Neural crest cell (in vitro differentiated cells): ENCODE measurements around the gene SPOCK1. TPM values are rescaled to one million over a fixed set of nuclear protein-coding genes. Genes with fewer than 3 reads are reported as not detected.

ENCODE experiments used
- DNase-seq: peaks from one replicate; pipeline ENCODE4 v3.0.0; 2021; ENCODE audit warnings: low read depth, mixed read lengths, low spot score
- H3K27ac Mint-ChIP-seq: one replicate; pipeline ENCODE4 v1.8.0; 2021; ENCODE audit warnings: mild to moderate bottlenecking, mixed read lengths; ENCODE audit not compliant: unreplicated experiment
- H3K27me3 Mint-ChIP-seq: 2 replicates; pipeline ENCODE4 v1.8.0; 2021; ENCODE audit warnings: low read depth, mild to moderate bottlenecking, mixed read lengths
- H3K36me3 Mint-ChIP-seq: 2 replicates; pipeline ENCODE4 v1.8.0; 2021; ENCODE audit warnings: low read depth, mild to moderate bottlenecking, mixed read lengths
- H3K4me1 Mint-ChIP-seq: 2 replicates; pipeline ENCODE4 v1.8.0; 2021; ENCODE audit warnings: mixed read lengths
- H3K4me3 Mint-ChIP-seq: one replicate; pipeline ENCODE4 v1.8.0; 2021; ENCODE audit warnings: mild to moderate bottlenecking, mixed read lengths
- H3K9me3 Mint-ChIP-seq: 2 replicates; pipeline ENCODE4 v1.8.0; 2021; ENCODE audit warnings: mixed read lengths
- CTCF ChIP-seq: fragments of 200-600 bp; sonication (generic); conservative IDR thresholded peaks from 2 replicates; pipeline ENCODE4 v1.5.0; 2021; ENCODE audit warnings: antibody characterized with exemption, mild to moderate bottlenecking
- total RNA-seq: library from RNA; stranded (reverse); gene quantifications from 2 replicates; pipeline ENCODE4 v1.2.1, GENCODE V29; 2021

SPOCK1 gene
- total RNA-seq, 1 donor from 2014 or later, result 89.7 TPM

DNA sequence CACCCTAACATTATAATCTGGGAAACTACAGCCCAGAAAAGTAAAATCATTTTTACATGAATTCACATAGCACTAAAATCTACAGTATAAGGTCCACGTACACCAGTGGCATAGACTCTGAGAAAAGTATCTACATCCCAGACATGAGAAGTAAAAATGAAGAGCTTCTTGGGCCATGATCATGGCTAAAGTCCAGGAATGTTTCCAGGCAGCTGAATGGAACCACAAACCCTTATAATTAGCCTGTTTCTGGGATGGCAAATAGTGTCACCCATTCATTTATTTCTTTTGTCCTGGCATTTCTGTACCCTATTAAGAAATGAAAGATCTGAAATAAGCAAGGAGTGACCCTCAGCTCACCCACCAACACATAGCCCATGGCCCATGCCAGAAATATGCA lies 217.9 kb downstream of the SPOCK1 start:
- Mint-ChIP-seq H3K27ac (no peak overlapping the region), H3K27me3 (no peaks in the 10 kb centered on the region), H3K4me1 (peaks cover 5% of the 10 kb centered on the region)

GRCh38 chr5:137280656-137281055 lies 218.5 kb downstream of the SPOCK1 start:
- H3K4me3 Mint-ChIP-seq, result no peak overlapping the region
- H3K27ac Mint-ChIP-seq, result no peak overlapping the region
- TF ChIP-seq CTCF, result no peak
- no peaks in the 10 kb centered on the region for H3K9me3 Mint-ChIP-seq
- H3K36me3 Mint-ChIP-seq, result no peaks in the 10 kb centered on the region
- H3K4me1 Mint-ChIP-seq, result peaks cover 5% of the 10 kb centered on the region
- no peak for DNase-seq
- H3K27me3 Mint-ChIP-seq, result no peaks in the 10 kb centered on the region

More for the DNA sequence above, 217.9 kb downstream of the SPOCK1 start:
- no peak for DNase-seq
- no peak overlapping the region for H3K4me3 Mint-ChIP-seq
- no peaks in the 10 kb centered on the region for H3K9me3 Mint-ChIP-seq
- TF ChIP-seq CTCF, result no peak
- H3K36me3 Mint-ChIP-seq, result no peaks in the 10 kb centered on the region

GRCh38 chr5:137279521-137280231 lies 219.4 kb downstream of the SPOCK1 start:
- Mint-ChIP-seq H3K4me1 (no peaks in the 10 kb centered on the region), H3K27me3 (no peaks in the 10 kb centered on the region), H3K27ac (no peak overlapping the region), H3K9me3 (no peaks in the 10 kb centered on the region), H3K36me3 (no peaks in the 10 kb centered on the region), H3K4me3 (no peak overlapping the region)
- DNase-seq, result no peak
- TF ChIP-seq CTCF, result no peak

- Mint-ChIP-seq H3K27me3 (no peaks in the 10 kb centered on the region), H3K27ac (no peak overlapping the region), H3K9me3 (no peaks in the 10 kb centered on the region), H3K36me3 (no peaks in the 10 kb centered on the region), H3K4me1 (no peaks in the 10 kb centered on the region), H3K4me3 (no peak overlapping the region)
- no peak for TF ChIP-seq CTCF
- DNase-seq, result no peak
Observed at GRCh38 chr5:137278476-137278875, 220.7 kb downstream of the SPOCK1 start.

- Mint-ChIP-seq H3K4me1 (no peaks in the 10 kb centered on the region), H3K9me3 (no peaks in the 10 kb centered on the region), H3K27me3 (no peaks in the 10 kb centered on the region), H3K36me3 (no peaks in the 10 kb centered on the region), H3K27ac (no peak overlapping the region), H3K4me3 (no peak overlapping the region)
- no peak for DNase-seq
- no peak for TF ChIP-seq CTCF
Observed at GRCh38 chr5:137275083-137275482, 224.0 kb downstream of the SPOCK1 start.
